ENCODE data around the gene CT45A7. TPM values are rescaled to one million over a fixed set of nuclear protein-coding genes. Genes with fewer than 3 reads are reported as not detected.
"Not testable (repeated sequence)": the region's sequence is repeated elsewhere in the genome, so short reads cannot be mapped to it uniquely, and the experiment has no call there.

CT45A7 gene
- not detected in 2 replicates for polyA plus RNA-seq (2013)

GRCh38 chrX:135837180-135837579 lies at the start of gene CT45A7:
TSS of gene CT45A7 (minus strand) at chrX:135837280. CDS start at chrX:135833533, 3,747 bp downstream.
- not testable (repeated sequence) for H3K79me2 ChIP-seq (ENCODE audit: control insufficient read depth, insufficient read depth, low read length, poor library complexity); H3K14ac ChIP-seq (ENCODE audit: low read length); H2BK12ac ChIP-seq (ENCODE audit: low read length); H3K4me1 ChIP-seq (ENCODE audit: control insufficient read depth in 1 of 2, insufficient read depth in 2 of 2, low read length in 2 of 2); DNase-seq; H3K23ac ChIP-seq (ENCODE audit: low read length); H3K27me3 ChIP-seq (ENCODE audit: insufficient read depth, low read length); H3K18ac ChIP-seq (ENCODE audit: low read length); H2AK5ac ChIP-seq (ENCODE audit: low read length); H2AFZ ChIP-seq (ENCODE audit: insufficient read depth, low read length, poor library complexity); H3K9ac ChIP-seq (ENCODE audit: low read length); H3K4ac ChIP-seq (ENCODE audit: low read depth, low read length); H3K79me1 ChIP-seq (ENCODE audit: low read length); H3K36me3 ChIP-seq (ENCODE audit: control insufficient read depth in 1 of 2, insufficient read depth in 2 of 2, low read length in 2 of 2); H4K12ac ChIP-seq (ENCODE audit: low read depth, low read length); H4K91ac ChIP-seq (ENCODE audit: low read depth, low read length); H3K4me3 ChIP-seq (ENCODE audit: low read depth, low read length); H4K8ac ChIP-seq (ENCODE audit: low read depth, low read length); H2BK5ac ChIP-seq (ENCODE audit: low read depth, low read length, poor library complexity); H3K4me2 ChIP-seq (ENCODE audit: low read length); H3K27ac ChIP-seq (ENCODE audit: low read depth, low read length); H3K9me3 ChIP-seq (ENCODE audit: insufficient read depth, low read depth, low read length); H2BK120ac ChIP-seq (ENCODE audit: insufficient read depth, low read length, poor library complexity)
- no CpG with 5 or more reads among the region's 17 CpGs for WGBS (ENCODE audit: extremely low coverage, insufficient coverage, insufficient read length)

GRCh38 chrX:135882741-135883140 lies 45.7 kb upstream of the CT45A7 start:
- not testable (repeated sequence) for DNase-seq; H3K4me3 ChIP-seq (ENCODE audit: low read depth, low read length)
- WGBS (ENCODE audit: extremely low coverage, insufficient coverage, insufficient read length), result no CpG with 5 or more reads among the region's 5 CpGs

GRCh38 chrX:135871712-135872111 lies 34.6 kb upstream of the CT45A7 start, which contains the start of gene CT45A9:
TSS of gene CT45A9 (minus strand) at chrX:135871812. CDS start at chrX:135868061, 3,751 bp downstream.
- H4K8ac ChIP-seq (ENCODE audit: low read depth, low read length); H3K9ac ChIP-seq (ENCODE audit: low read length); H3K36me3 ChIP-seq (ENCODE audit: control insufficient read depth in 1 of 2, insufficient read depth in 2 of 2, low read length in 2 of 2); H3K9me3 ChIP-seq (ENCODE audit: insufficient read depth, low read depth, low read length); H3K4me3 ChIP-seq (ENCODE audit: low read depth, low read length); DNase-seq; H3K14ac ChIP-seq (ENCODE audit: low read length); H3K4me2 ChIP-seq (ENCODE audit: low read length); H2BK12ac ChIP-seq (ENCODE audit: low read length); H2BK5ac ChIP-seq (ENCODE audit: low read depth, low read length, poor library complexity); H3K27me3 ChIP-seq (ENCODE audit: insufficient read depth, low read length); H3K23ac ChIP-seq (ENCODE audit: low read length); H3K27ac ChIP-seq (ENCODE audit: low read depth, low read length); H4K12ac ChIP-seq (ENCODE audit: low read depth, low read length); H4K91ac ChIP-seq (ENCODE audit: low read depth, low read length); H2AK5ac ChIP-seq (ENCODE audit: low read length); H3K4me1 ChIP-seq (ENCODE audit: control insufficient read depth in 1 of 2, insufficient read depth in 2 of 2, low read length in 2 of 2); H3K18ac ChIP-seq (ENCODE audit: low read length); H2AFZ ChIP-seq (ENCODE audit: insufficient read depth, low read length, poor library complexity); H2BK120ac ChIP-seq (ENCODE audit: insufficient read depth, low read length, poor library complexity); H3K79me2 ChIP-seq (ENCODE audit: control insufficient read depth, insufficient read depth, low read length, poor library complexity); H3K4ac ChIP-seq (ENCODE audit: low read depth, low read length); H3K79me1 ChIP-seq (ENCODE audit: low read length): not testable (repeated sequence)
- no CpG with 5 or more reads among the region's 17 CpGs for WGBS (ENCODE audit: extremely low coverage, insufficient coverage, insufficient read length)

More at GRCh38 chrX:135882741-135883140, 45.7 kb upstream of the CT45A7 start:
- H2BK5ac ChIP-seq (ENCODE audit: low read depth, low read length, poor library complexity); H2BK12ac ChIP-seq (ENCODE audit: low read length); H4K8ac ChIP-seq (ENCODE audit: low read depth, low read length); H3K23ac ChIP-seq (ENCODE audit: low read length); H3K4me2 ChIP-seq (ENCODE audit: low read length); H3K27me3 ChIP-seq (ENCODE audit: insufficient read depth, low read length); H3K9ac ChIP-seq (ENCODE audit: low read length); H3K14ac ChIP-seq (ENCODE audit: low read length); H3K79me1 ChIP-seq (ENCODE audit: low read length); H3K27ac ChIP-seq (ENCODE audit: low read depth, low read length); H3K18ac ChIP-seq (ENCODE audit: low read length); H2AFZ ChIP-seq (ENCODE audit: insufficient read depth, low read length, poor library complexity); H3K9me3 ChIP-seq (ENCODE audit: insufficient read depth, low read depth, low read length); H3K4ac ChIP-seq (ENCODE audit: low read depth, low read length); H2BK120ac ChIP-seq (ENCODE audit: insufficient read depth, low read length, poor library complexity); H4K91ac ChIP-seq (ENCODE audit: low read depth, low read length); H3K79me2 ChIP-seq (ENCODE audit: control insufficient read depth, insufficient read depth, low read length, poor library complexity); H3K4me1 ChIP-seq (ENCODE audit: control insufficient read depth in 1 of 2, insufficient read depth in 2 of 2, low read length in 2 of 2); H3K36me3 ChIP-seq (ENCODE audit: control insufficient read depth in 1 of 2, insufficient read depth in 2 of 2, low read length in 2 of 2); H4K12ac ChIP-seq (ENCODE audit: low read depth, low read length); H2AK5ac ChIP-seq (ENCODE audit: low read length): not testable (repeated sequence)

GRCh38 chrX:135854438-135854837 lies 17.4 kb upstream of the CT45A7 start, which contains the start of gene CT45A8:
TSS of gene CT45A8 (minus strand) at chrX:135854538. CDS start at chrX:135850783, 3,755 bp downstream.
- not testable (repeated sequence) for H2BK5ac ChIP-seq (ENCODE audit: low read depth, low read length, poor library complexity); H4K8ac ChIP-seq (ENCODE audit: low read depth, low read length); H3K9me3 ChIP-seq (ENCODE audit: insufficient read depth, low read depth, low read length); H3K14ac ChIP-seq (ENCODE audit: low read length); H3K27me3 ChIP-seq (ENCODE audit: insufficient read depth, low read length); H2AK5ac ChIP-seq (ENCODE audit: low read length); DNase-seq; H3K18ac ChIP-seq (ENCODE audit: low read length); H3K79me1 ChIP-seq (ENCODE audit: low read length); H3K79me2 ChIP-seq (ENCODE audit: control insufficient read depth, insufficient read depth, low read length, poor library complexity); H3K4me1 ChIP-seq (ENCODE audit: control insufficient read depth in 1 of 2, insufficient read depth in 2 of 2, low read length in 2 of 2); H2BK12ac ChIP-seq (ENCODE audit: low read length); H3K36me3 ChIP-seq (ENCODE audit: control insufficient read depth in 1 of 2, insufficient read depth in 2 of 2, low read length in 2 of 2); H3K9ac ChIP-seq (ENCODE audit: low read length); H2BK120ac ChIP-seq (ENCODE audit: insufficient read depth, low read length, poor library complexity); H3K4ac ChIP-seq (ENCODE audit: low read depth, low read length); H3K27ac ChIP-seq (ENCODE audit: low read depth, low read length); H2AFZ ChIP-seq (ENCODE audit: insufficient read depth, low read length, poor library complexity); H4K91ac ChIP-seq (ENCODE audit: low read depth, low read length); H3K4me3 ChIP-seq (ENCODE audit: low read depth, low read length); H3K4me2 ChIP-seq (ENCODE audit: low read length); H3K23ac ChIP-seq (ENCODE audit: low read length); H4K12ac ChIP-seq (ENCODE audit: low read depth, low read length)
- no CpG with 5 or more reads among the region's 17 CpGs for WGBS (ENCODE audit: extremely low coverage, insufficient coverage, insufficient read length)
